CD4-positive, alpha-beta T cell treated with Interleukin-4 for 1 hour (primary cell): ENCODE measurements around the gene DNM1.
"Not testable (repeated sequence)": the region's sequence is repeated elsewhere in the genome, so short reads cannot be mapped to it uniquely, and the experiment has no call there.

Source experiments
- DNase-seq, 2 donors: peaks; one replicate each; pipeline ENCODE4 v3.0.0-alpha.2; 2020 to 2022

The DNM1 gene

GRCh38 chr9:128178806-128179431 lies 24.3 kb upstream of the DNM1 start:
- DNase-seq: no peak

GRCh38 chr9:128180001-128180400 lies 23.2 kb upstream of the DNM1 start:
- DNase-seq: no peak

- DNase-seq: no peak
These were observed 22.7 kb upstream of the DNM1 start for GRCh38 chr9:128180447-128180846.

- DNase-seq: not testable (repeated sequence)
These were observed 21.7 kb upstream of the DNM1 start for GRCh38 chr9:128181480-128181879.

- no peak for DNase-seq
These were observed 20.1 kb upstream of the DNM1 start for GRCh38 chr9:128182893-128183588.

- DNase-seq: no peak
These were observed 16.9 kb upstream of the DNM1 start for GRCh38 chr9:128185979-128186965.

GRCh38 chr9:128187361-128187760 lies 15.8 kb upstream of the DNM1 start:
- no peak for DNase-seq

- no peak for DNase-seq
These were observed 15.0 kb upstream of the DNM1 start for GRCh38 chr9:128188209-128188608.

- no peak for DNase-seq
These were observed 13.2 kb upstream of the DNM1 start for GRCh38 chr9:128190013-128190412.

- DNase-seq: no peak
These were observed 12.4 kb upstream of the DNM1 start for GRCh38 chr9:128190516-128191405.

GRCh38 chr9:128191406-128192046 lies 11.7 kb upstream of the DNM1 start, which contains the start of gene CIZ1:
Gene CIZ1, minus strand, starts transcription at chr9:128191572. Its CDS starts 715 bp downstream, at chr9:128190857.
- DNase-seq: peak; percentile 67 to 74

GRCh38 chr9:128192601-128193371 lies 10.4 kb upstream of the DNM1 start:
- peak in 1 of 2 donors; percentile 58 for DNase-seq

GRCh38 chr9:128193469-128194096 lies 9.6 kb upstream of the DNM1 start:
- DNase-seq: no peak

- DNase-seq: no peak
These were observed 1.5 kb upstream of the DNM1 start for GRCh38 chr9:128201441-128202369.

- DNase-seq: no peak
These were observed 543 bp upstream of the DNM1 start for GRCh38 chr9:128202648-128203023.

GRCh38 chr9:128203707-128204551 lies 750 bp downstream of the DNM1 start:
- peak in 1 of 2 donors; percentile 21 for DNase-seq

- no peak for DNase-seq
These were observed 1.7 kb downstream of the DNM1 start for GRCh38 chr9:128204858-128205257.

GRCh38 chr9:128205296-128205944 lies 2.2 kb downstream of the DNM1 start:
- DNase-seq: no peak
